ENCODE results near the gene TMEM88. TPM values are rescaled to one million over a fixed set of nuclear protein-coding genes. Genes with fewer than 3 reads are reported as not detected.
A peak's percentile ranks its signal among the peaks of the same experiment; 100 is the strongest.

Gene TMEM88
- total and polyA plus RNA-seq, 2 of the 13 experiments (the other 11 are each of a cell fraction or from before 2014, with no cell fraction given), result 0.31 to 0.66 TPM

DNA sequence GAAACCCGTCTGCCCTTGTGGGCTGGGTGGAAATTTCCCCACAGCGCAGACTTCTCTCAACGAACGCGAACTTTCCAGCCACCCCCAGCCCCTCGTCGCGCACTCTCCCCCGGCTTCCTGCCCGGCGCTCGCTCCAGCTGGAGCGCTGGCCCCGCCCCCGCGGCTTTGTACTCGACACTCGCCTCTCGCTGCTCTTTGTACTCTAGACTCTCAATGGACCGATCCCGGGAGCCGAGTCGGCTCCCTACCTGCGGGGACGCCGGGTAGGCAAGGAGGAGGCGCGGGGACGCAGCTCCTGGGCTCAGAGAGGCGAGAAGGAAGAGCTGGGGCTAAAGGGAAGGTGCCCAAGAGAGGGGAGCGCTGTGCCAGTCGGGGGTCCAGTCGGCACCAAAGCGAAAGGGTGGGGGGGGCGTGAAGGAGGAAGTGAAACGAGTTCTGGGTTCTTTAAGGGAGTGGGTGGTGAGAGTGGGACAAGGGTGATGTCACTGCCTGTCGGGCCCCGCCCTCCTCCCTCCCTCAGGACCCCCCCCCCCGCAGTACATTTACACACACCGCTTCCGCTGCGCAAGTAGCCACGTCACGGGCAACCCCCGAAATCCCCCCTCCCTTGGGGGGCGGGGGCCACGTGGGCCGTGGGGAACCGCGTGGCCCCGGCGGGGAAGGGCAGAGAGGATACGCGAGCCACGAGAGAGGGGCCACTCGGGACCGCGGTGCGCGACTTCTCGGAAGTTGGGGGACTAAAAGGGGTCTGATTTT is 11.2 kb upstream of the TMEM88 start (continued):
- TF ChIP-seq, protein P1, sequence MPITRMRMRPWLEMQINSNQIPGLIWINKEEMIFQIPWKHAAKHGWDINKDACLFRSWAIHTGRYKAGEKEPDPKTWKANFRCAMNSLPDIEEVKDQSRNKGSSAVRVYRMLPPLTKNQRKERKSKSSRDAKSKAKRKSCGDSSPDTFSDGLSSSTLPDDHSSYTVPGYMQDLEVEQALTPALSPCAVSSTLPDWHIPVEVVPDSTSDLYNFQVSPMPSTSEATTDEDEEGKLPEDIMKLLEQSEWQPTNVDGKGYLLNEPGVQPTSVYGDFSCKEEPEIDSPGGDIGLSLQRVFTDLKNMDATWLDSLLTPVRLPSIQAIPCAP (CRISPR knock-in tag; IDR thresholded peaks at IDR 0.05; ENCODE audit: low read depth), result no peak
- TF ChIP-seq ZSCAN12 (CRISPR knock-in tag; IDR thresholded peaks at IDR 0.05) (peak; percentile 66; the same call in 1 of the 2 replicates), ZNF883 (CRISPR knock-in tag; IDR thresholded peaks at IDR 0.05; ENCODE audit: not compliant biosample characterization) (peak; percentile 53), ZFP36L1 (CRISPR knock-in tag; IDR thresholded peaks at IDR 0.05) (0 out of 2 replicates have a peak, but pooled peaks have one; percentile 40), FOXJ3 (CRISPR knock-in tag; IDR thresholded peaks at IDR 0.05; ENCODE audit: borderline replicate concordance) (no peak), ZNF614 (CRISPR knock-in tag; IDR thresholded peaks at IDR 0.05; ENCODE audit: borderline replicate concordance) (no peak), NR2F1 (CRISPR knock-in tag; IDR thresholded peaks at IDR 0.05) (no peak), ZNF547 (CRISPR knock-in tag; IDR thresholded peaks at IDR 0.05) (peak; percentile 77), SNRNP70 (IDR thresholded peaks at IDR 0.05; ENCODE audit: low read depth, low read length) (no peak), CC2D1A (CRISPR knock-in tag; IDR thresholded peaks at IDR 0.05) (no peak), GABPB1 (CRISPR knock-in tag; IDR thresholded peaks at IDR 0.05) (peak; percentile 73), RAD21 (CRISPR knock-in tag; IDR thresholded peaks at IDR 0.05) (peak; percentile 50), ZNF460 (CRISPR knock-in tag; IDR thresholded peaks at IDR 0.05; ENCODE audit: borderline replicate concordance) (no peak), MATR3 (CRISPR knock-in tag; IDR thresholded peaks at IDR 0.05) (no peak), MLLT10 (CRISPR knock-in tag; IDR thresholded peaks at IDR 0.05) (no peak), KDM1A (CRISPR knock-in tag; IDR thresholded peaks at IDR 0.05) (no peak), HOXA9 (CRISPR knock-in tag; IDR thresholded peaks at IDR 0.05; ENCODE audit: borderline replicate concordance) (no peak), FOXC1 (CRISPR knock-in tag; IDR thresholded peaks at IDR 0.05; ENCODE audit: borderline replicate concordance) (0 out of 2 replicates have a peak, but pooled peaks have one; percentile 25), ZNF333 (CRISPR knock-in tag; IDR thresholded peaks at IDR 0.05; ENCODE audit: borderline replicate concordance) (no peak), HNRNPUL1 (IDR thresholded peaks at IDR 0.05; ENCODE audit: low read depth, low read length) (no peak)
- TF ChIP-seq, protein P2, sequence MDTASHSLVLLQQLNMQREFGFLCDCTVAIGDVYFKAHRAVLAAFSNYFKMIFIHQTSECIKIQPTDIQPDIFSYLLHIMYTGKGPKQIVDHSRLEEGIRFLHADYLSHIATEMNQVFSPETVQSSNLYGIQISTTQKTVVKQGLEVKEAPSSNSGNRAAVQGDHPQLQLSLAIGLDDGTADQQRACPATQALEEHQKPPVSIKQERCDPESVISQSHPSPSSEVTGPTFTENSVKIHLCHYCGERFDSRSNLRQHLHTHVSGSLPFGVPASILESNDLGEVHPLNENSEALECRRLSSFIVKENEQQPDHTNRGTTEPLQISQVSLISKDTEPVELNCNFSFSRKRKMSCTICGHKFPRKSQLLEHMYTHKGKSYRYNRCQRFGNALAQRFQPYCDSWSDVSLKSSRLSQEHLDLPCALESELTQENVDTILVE (CRISPR knock-in tag; IDR thresholded peaks at IDR 0.05), result 0 out of 2 replicates have a peak, but pooled peaks have one; percentile 1
- TF ChIP-seq, protein P3, sequence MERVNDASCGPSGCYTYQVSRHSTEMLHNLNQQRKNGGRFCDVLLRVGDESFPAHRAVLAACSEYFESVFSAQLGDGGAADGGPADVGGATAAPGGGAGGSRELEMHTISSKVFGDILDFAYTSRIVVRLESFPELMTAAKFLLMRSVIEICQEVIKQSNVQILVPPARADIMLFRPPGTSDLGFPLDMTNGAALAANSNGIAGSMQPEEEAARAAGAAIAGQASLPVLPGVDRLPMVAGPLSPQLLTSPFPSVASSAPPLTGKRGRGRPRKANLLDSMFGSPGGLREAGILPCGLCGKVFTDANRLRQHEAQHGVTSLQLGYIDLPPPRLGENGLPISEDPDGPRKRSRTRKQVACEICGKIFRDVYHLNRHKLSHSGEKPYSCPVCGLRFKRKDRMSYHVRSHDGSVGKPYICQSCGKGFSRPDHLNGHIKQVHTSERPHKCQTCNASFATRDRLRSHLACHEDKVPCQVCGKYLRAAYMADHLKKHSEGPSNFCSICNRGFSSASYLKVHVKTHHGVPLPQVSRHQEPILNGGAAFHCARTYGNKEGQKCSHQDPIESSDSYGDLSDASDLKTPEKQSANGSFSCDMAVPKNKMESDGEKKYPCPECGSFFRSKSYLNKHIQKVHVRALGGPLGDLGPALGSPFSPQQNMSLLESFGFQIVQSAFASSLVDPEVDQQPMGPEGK (CRISPR knock-in tag; IDR thresholded peaks at IDR 0.05), result peak; percentile 86
- TF ChIP-seq, protein P4, sequence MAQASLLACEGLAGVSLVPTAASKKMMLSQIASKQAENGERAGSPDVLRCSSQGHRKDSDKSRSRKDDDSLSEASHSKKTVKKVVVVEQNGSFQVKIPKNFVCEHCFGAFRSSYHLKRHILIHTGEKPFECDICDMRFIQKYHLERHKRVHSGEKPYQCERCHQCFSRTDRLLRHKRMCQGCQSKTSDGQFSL (CRISPR knock-in tag; IDR thresholded peaks at IDR 0.05), result peak; percentile 85
- TF ChIP-seq, protein P5, sequence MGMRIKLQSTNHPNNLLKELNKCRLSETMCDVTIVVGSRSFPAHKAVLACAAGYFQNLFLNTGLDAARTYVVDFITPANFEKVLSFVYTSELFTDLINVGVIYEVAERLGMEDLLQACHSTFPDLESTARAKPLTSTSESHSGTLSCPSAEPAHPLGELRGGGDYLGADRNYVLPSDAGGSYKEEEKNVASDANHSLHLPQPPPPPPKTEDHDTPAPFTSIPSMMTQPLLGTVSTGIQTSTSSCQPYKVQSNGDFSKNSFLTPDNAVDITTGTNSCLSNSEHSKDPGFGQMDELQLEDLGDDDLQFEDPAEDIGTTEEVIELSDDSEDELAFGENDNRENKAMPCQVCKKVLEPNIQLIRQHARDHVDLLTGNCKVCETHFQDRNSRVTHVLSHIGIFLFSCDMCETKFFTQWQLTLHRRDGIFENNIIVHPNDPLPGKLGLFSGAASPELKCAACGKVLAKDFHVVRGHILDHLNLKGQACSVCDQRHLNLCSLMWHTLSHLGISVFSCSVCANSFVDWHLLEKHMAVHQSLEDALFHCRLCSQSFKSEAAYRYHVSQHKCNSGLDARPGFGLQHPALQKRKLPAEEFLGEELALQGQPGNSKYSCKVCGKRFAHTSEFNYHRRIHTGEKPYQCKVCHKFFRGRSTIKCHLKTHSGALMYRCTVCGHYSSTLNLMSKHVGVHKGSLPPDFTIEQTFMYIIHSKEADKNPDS (CRISPR knock-in tag; IDR thresholded peaks at IDR 0.05), result no peak

Measured in HepG2 (cell line).